GM04503 (cell line): ENCODE measurements around the gene LPCAT1.

Experiments
- DNase-seq: peaks from one replicate; pipeline ENCODE4 v3.0.0-alpha.2; 2012; ENCODE audit warnings: low read depth

Gene LPCAT1

GRCh38 chr5:1421521-1422341 lies 102.0 kb downstream of the LPCAT1 start:
- DNase-seq, result no peak

GRCh38 chr5:1420211-1421195 lies 103.3 kb downstream of the LPCAT1 start:
- DNase-seq, result no peak

GRCh38 chr5:1419476-1420210 lies 104.1 kb downstream of the LPCAT1 start:
- DNase-seq, result no peak

DNA sequence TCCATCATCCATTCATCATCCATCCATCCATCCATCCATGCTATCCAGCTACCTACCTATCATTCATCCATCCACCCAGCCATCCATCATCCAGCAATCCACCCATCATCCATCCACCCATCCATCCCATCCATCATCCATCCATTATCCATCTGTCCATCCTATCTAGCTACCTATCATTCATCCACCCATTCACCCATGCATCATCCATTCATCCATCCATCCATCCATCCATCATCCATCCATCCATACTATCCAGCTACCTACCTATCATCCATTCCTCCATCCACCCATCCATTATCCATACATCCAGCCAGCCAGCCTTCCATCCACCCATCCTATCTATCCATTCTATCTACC lies 104.9 kb downstream of the LPCAT1 start:
- DNase-seq, result no peak

DNA sequence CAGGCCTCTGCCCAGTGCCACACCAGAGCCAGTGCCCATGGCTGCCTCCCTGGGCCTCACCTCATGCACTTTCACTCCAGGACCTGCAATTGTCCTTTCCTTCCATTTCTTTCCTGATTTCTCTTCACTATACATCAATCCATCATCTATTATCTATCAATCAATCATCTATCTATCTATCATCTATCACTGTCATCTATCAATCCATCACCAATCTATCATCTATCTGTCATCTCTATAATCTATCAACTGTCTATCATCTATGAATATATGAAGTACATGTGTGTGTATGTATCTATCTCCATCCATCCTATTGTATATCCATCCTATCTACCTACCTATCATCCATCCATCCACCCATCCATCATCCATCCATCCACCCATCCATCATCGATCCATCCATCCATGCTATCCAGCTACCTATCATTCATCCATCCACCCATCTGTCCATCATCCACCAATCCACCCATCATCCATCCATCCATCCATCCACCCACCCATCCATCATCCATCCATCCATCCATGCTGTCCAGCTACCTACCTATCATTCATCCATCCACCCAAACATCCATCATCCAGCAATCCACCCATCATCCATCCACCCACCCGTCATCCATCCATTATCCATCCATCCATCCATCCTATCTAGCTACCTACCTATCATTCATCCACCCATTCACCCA lies 105.4 kb downstream of the LPCAT1 start:
- DNase-seq, result no peak

DNA sequence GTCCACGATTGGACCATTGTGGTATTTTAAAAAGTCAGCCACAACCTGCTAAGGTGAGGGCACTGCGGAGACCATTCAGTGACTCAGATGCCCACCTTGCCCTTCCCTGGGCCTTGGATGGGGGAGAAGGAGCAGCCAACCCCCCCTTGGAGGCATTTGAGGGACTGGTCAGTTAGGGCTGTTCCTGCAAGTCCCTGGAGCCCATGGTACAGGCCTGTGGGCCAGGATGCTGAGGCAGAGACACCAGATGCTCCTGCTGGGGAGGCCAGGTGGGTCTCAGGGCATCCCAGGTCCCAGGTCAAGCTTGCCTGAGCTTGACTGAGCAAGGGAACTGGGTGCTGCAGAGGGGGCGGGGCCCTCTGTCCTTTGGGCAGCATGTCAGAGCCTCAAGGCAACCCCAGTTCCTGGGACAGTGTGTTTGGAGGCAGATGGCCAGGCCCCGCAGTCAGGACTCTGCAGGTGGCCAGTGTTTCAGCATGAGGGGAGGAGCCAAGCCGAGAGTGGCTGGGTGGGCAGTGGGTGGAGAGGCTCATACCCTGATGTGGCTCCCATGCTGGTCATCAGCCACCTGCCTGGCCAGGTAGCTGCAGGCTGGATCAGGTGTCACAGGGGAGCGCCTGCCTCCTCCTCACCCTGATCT lies 106.1 kb downstream of the LPCAT1 start:
- no peak for DNase-seq

GRCh38 chr5:1416856-1417469 lies 106.8 kb downstream of the LPCAT1 start:
- no peak for DNase-seq

GRCh38 chr5:1415626-1416360 lies 108.0 kb downstream of the LPCAT1 start:
- DNase-seq, result no peak

- no peak for DNase-seq
Observed at GRCh38 chr5:1415059-1415425, 108.7 kb downstream of the LPCAT1 start.

DNA sequence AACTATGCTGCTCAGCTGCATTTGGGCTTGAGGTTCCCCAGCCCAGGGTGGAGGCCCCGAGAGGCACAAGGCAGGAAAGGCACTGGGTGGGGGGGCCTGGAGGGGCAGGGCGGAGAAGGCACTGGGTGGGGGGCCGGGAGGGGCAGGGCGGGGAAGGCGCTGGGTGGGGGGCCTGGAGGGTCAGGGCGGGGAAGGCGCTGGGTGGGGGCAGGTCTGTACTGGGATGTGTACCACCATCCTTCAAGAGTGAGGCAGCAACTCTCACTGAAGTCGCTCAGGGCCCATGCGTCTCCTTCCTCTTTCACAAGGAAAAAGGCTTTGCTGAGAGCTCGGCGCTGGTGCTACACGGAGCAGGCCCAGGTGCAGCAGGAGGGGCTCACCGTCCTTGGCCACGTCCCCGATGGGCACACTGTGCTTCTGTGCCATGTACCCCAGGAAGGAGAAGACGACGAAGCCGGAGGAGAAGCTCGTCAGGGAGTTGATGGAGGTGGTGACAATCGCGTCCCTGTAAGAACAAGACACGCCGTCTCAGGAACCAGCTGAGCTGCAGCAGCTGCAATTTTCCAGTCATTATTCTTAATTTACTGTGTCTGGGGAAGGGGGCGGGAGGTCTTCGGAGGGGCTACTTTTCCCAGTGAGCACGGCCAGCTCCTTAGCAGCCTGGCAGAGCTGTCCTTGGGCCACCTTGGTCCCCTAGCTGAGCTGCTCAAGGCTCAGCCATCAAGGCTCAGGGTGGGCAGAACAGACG lies 109.3 kb downstream of the LPCAT1 start:
- DNase-seq, result no peak

DNA sequence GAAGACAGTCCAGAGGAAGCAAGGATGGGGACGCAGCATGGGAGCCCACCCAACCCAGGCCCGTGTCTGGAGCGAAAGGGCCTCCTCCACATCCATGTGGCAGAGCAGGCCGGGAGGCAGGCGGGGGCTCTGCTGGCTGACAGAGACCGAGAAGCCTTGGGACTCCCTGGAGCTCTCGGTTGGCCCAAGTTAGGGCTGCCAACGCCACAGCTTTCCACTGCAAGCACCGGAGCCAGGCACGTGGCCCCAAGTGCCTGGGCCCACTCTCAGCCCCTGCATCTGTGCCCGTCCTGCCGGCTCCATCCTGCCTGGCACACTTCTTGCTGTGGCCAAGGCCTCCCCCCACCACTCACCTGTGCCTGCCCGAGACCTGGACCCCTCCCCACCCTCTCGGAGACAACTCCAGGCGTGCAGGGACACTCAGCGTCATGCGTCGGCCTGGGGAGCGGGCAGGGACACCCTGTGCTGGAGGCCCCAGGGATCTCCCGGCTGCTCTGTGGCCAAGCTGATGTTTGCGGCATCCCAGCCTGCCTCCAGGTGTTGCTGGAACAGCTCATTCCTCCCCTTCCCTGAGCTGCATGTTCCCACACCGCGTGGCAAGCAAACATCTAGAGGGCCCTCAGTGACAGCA lies 110.0 kb downstream of the LPCAT1 start:
- no peak for DNase-seq

DNA sequence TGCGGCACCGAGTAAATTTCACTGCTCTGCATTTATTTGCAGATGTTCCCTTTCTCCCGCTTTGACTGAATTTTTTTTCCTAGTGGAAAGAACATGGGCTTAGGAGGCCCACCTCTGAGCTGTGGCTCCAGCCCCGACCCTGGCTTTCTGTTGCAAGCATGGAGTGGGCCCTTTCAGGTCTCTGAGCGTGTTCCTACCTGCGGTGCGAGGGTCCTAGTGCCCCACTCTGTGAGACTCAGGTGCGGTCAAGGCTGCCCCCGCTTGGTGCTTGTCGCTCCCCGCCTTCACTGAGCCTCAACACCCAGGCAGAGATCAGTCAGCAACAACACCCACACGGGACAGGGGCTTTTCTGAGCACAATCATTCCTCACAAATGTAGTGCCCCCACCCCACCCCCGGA lies 110.5 kb downstream of the LPCAT1 start:
- no peak for DNase-seq

DNA sequence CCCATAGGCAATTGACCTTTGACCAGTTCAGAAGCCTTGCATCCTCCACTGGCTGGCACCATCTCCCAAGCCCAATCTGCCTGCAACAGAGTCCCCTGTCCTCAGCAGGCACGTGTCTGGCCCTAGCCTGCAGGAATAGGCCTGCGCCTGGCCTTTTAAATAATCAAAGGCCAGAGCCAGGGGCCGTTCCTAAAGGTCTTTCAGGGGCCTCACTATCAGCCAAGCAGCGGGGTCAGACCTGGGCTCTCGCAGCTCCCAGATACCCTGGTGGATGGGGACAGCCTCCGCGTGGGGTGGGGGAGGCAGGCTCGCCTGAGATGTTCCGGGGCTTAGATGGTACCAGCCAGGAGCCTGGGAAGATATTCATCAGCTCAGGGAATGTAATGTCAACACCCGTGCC lies 111.1 kb downstream of the LPCAT1 start:
- no peak for DNase-seq

DNA sequence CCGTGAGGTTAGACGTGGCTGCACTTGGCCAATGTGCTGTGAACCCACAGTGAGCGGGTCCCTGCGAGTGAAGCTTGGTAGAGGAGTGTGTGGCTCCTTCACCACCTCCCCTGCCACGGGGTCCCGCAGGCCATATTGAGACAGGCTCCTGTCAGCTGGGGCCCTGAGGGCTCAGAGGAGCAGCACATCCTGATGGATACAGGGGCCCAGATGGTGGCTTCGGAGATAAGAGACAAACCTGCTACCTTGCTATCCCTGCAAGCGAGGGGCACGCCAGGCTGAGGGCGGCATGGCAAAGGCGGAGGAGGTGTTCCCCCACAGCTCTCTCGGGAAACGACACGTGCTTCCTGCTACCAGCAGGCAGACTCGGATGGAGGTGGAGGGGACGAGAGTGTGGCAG lies 111.6 kb downstream of the LPCAT1 start:
- DNase-seq, result no peak
